ENCODE measurements around the gene SLC26A8.

DNA sequence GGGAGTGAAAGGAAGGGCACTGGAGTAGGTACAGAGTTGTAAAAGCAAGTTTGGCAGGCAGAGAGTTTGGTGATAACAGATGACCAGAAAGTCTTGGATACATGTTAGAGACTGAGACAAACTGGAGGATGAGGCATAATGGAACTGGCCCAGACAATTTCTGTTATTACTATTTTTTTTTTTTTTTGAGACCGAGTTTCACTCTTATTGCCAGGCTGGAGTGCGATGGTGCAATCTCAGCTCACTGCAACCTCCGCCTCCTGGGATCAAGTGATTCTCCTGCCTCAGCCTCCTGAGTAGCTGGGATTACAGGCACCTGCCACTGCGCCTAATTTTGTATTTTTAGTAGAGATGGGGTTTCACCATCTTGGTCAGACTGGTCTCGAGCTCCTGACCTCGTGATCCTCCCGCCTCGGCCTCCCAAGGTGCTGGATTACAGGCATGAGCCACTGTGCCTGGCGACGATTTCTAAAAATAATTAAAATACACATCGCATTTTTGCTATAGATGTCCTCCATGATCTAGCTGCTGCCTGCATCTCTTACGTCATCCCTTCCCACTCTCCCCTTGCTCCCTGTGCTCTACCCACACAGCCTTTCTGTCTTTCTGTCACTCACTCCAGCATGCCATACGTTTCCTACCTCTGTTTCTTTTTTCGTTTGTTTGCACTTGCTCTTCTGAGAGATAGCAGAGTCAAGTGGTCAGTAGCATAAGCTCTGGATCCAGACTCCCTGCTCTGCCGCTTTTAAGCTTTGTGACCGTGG is 26.7 kb upstream of the SLC26A8 start:
- TF ChIP-seq, protein P1, sequence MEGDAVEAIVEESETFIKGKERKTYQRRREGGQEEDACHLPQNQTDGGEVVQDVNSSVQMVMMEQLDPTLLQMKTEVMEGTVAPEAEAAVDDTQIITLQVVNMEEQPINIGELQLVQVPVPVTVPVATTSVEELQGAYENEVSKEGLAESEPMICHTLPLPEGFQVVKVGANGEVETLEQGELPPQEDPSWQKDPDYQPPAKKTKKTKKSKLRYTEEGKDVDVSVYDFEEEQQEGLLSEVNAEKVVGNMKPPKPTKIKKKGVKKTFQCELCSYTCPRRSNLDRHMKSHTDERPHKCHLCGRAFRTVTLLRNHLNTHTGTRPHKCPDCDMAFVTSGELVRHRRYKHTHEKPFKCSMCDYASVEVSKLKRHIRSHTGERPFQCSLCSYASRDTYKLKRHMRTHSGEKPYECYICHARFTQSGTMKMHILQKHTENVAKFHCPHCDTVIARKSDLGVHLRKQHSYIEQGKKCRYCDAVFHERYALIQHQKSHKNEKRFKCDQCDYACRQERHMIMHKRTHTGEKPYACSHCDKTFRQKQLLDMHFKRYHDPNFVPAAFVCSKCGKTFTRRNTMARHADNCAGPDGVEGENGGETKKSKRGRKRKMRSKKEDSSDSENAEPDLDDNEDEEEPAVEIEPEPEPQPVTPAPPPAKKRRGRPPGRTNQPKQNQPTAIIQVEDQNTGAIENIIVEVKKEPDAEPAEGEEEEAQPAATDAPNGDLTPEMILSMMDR (IDR thresholded peaks at IDR 0.05; ENCODE audit: poor library complexity, severe bottlenecking): no peak
- no peak for TF ChIP-seq POLR2AphosphoS5 (IDR thresholded peaks at IDR 0.05)
- TF ChIP-seq EP300 (conservative IDR thresholded peaks at IDR 0.05; ENCODE audit: poor library complexity, severe bottlenecking): no peak
